Ascending aorta (tissue), 2 donors: ENCODE results near the gene FAM43A. TPM values are rescaled to one million over a fixed set of nuclear protein-coding genes. Genes with fewer than 3 reads are reported as not detected.

ENCODE experiments used
- DNase-seq, 2 donors: peaks; one replicate each; pipeline ENCODE4 v3.0.0-alpha.2; 2019; ENCODE audit warnings: low spot score in 2 of 2
- H3K27ac ChIP-seq, 2 donors: fragments of 200-600 bp; sonication (generic); one replicate each; pipeline ENCODE4 v1.5.1; 2016 to 2017; ENCODE audit warnings: mild to moderate bottlenecking in 1 of 2
- H3K27me3 ChIP-seq: fragments of 200-600 bp; sonication (generic); one replicate; pipeline ENCODE4 v1.5.1; 2017
- H3K36me3 ChIP-seq, 2 donors: fragments of 200-600 bp; sonication (generic); one replicate each; pipeline ENCODE4 v1.5.1; 2016
- H3K4me1 ChIP-seq, 2 donors: fragments of 200-600 bp; sonication (generic); one replicate each; pipeline ENCODE4 v1.5.1; 2016 to 2017; ENCODE audit warnings: mild to moderate bottlenecking in 1 of 2
- H3K4me3 ChIP-seq, 2 donors: fragments of 200-600 bp; sonication (generic); one replicate each; pipeline ENCODE4 v1.5.1; 2016 to 2017; ENCODE audit warnings: mild to moderate bottlenecking in 1 of 2
- H3K9me3 ChIP-seq, 2 donors: fragments of 200-600 bp; sonication (generic); one replicate each; pipeline ENCODE4 v1.5.1; 2016
- intact Hi-C: fragments of 100-400 bp; cut with DNase I; formaldehyde crosslinking; loops from one replicate; pipeline ENCODE4 v1.15.1; 2023
- total RNA-seq: library from RNA; depleted of rRNA; stranded (reverse); fragments of >200 nt; gene quantifications from one replicate; pipeline ENCODE4 v1.1.0, GENCODE V29; 2016
- TF ChIP-seq, protein P1 (sequence below), 3 experiments: fragments of 200-600 bp in 2 of 3; fragments of 450-650 bp in 1 of 3; sonication (generic) in 2 of 3; IDR thresholded peaks; one replicate each; pipeline ENCODE4 v1.5.1; 2016 to 2019; ENCODE audit warnings: antibody characterized with exemption in 3 of 3, mild to moderate bottlenecking in 1 of 3, moderate library complexity in 1 of 3

FAM43A gene
- total RNA-seq, 1 donor from 2014 or later = 53.9 TPM

DNA sequence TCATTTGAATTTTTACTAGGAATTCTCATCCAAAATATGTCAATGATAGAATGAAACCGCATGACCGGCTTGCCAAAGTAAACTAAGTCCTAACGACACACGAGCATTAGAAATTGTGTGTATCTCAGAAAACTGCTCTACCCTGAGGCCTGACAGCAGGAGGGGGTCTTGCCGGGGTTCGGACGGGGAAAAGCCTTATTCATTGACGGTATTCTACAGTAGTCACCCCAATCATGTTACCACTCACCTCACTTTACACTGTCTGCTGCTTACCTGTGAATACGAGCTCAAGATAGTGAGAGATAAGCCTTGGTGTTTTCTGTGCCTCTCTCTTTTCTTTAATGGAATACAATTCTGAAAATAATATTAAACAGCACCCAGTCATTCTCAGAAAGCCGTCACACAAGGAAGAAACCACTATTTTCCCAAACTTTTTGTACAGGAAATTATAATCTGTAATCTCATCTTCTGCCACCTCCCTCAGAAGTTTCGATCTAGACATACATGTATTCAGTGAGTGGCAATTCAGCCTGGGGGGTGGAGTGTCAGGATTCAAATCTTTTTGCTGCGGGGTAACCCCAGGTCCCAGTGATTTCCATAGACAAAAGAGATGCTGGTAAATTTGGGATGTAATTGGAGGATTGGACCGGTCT lies 492 bp upstream of the FAM43A start:
- Histone ChIP-seq H3K9me3 (no peaks in the 10 kb centered on the region), H3K27ac (peak overlapping the region; percentile 72 to 79), H3K4me3 (peak overlapping the region; percentile 56 to 80), H3K36me3 (no peaks in the 10 kb centered on the region), H3K27me3 (no peaks in the 10 kb centered on the region), H3K4me1 (peaks cover 13 to 16% of the 10 kb centered on the region in 2 donors)
- TF ChIP-seq, protein P1, sequence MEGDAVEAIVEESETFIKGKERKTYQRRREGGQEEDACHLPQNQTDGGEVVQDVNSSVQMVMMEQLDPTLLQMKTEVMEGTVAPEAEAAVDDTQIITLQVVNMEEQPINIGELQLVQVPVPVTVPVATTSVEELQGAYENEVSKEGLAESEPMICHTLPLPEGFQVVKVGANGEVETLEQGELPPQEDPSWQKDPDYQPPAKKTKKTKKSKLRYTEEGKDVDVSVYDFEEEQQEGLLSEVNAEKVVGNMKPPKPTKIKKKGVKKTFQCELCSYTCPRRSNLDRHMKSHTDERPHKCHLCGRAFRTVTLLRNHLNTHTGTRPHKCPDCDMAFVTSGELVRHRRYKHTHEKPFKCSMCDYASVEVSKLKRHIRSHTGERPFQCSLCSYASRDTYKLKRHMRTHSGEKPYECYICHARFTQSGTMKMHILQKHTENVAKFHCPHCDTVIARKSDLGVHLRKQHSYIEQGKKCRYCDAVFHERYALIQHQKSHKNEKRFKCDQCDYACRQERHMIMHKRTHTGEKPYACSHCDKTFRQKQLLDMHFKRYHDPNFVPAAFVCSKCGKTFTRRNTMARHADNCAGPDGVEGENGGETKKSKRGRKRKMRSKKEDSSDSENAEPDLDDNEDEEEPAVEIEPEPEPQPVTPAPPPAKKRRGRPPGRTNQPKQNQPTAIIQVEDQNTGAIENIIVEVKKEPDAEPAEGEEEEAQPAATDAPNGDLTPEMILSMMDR (IDR thresholded peaks at IDR 0.05) = no peak
- intact Hi-C loops = loop anchor here (1.0 to 5.0 kb wide), 4 partner anchors 54 to 574 kb away; no protein-coding TSS in a partner anchor
- no peak for DNase-seq

- Histone ChIP-seq H3K27me3 (no peaks in the 10 kb centered on the region), H3K9me3 (no peaks in the 10 kb centered on the region), H3K36me3 (no peaks in the 10 kb centered on the region), H3K4me3 (peak overlapping the region; percentile 56 to 80), H3K27ac (peak overlapping the region; percentile 72 to 79), H3K4me1 (peaks cover 13 to 18% of the 10 kb centered on the region in 2 donors)
- TF ChIP-seq, protein P1 (IDR thresholded peaks at IDR 0.05) = no peak
- intact Hi-C loops = loop anchor here (2.0 to 5.0 kb wide), 2 partner anchors 14 to 291 kb away; partner anchors contain the start of gene LSG1
- DNase-seq = peak in 1 of 2 donors; percentile 64
Measured at GRCh38 chr3:194686414-194686815, 732 bp downstream of the FAM43A start.

DNA sequence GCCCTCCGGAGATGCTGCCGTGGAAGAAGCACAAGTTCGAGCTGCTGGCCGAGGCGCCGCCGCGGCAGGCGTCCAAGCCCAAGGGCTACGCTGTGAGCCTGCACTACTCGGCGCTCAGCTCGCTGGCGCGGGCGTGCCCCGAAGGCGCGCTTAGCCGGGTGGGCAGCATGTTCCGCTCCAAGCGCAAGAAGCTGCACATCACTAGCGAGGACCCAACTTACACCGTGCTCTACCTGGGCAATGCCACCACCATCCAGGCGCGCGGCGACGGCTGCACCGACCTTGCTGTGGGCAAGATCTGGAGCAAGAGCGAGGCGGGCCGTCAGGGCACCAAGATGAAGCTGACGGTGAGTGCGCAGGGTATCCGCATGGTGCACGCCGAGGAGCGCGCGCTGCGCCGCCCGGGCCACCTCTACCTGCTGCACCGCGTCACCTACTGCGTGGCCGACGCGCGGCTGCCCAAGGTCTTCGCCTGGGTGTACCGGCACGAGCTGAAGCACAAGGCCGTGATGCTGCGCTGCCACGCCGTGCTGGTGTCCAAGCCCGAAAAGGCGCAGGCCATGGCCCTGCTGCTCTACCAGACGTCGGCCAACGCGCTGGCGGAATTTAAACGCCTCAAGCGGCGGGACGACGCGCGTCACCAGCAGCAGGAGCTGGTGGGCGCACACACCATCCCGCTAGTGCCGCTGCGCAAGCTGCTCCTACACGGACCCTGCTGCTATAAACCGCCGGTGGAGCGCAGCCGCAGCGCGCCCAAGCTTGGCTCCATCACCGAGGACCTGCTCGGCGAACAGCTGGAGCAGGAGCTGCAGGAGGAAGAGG lies 1.3 kb downstream of the FAM43A start:
- DNase-seq = peak in 1 of 2 donors; percentile 72
- intact Hi-C loops = loop anchor here (2.0 to 5.0 kb wide), 2 partner anchors 14 to 290 kb away; partner anchors contain the start of gene LSG1
- TF ChIP-seq, protein P1 (IDR thresholded peaks at IDR 0.05) = no peak

GRCh38 chr3:194687638-194688199 lies 2.0 kb downstream of the FAM43A start:
- TF ChIP-seq, protein P1 (IDR thresholded peaks at IDR 0.05) = peak; percentile 28 to 46 (median 30)

More for the DNA sequence above, 1.3 kb downstream of the FAM43A start:
- Histone ChIP-seq H3K36me3 (no peaks in the 10 kb centered on the region), H3K9me3 (no peaks in the 10 kb centered on the region), H3K27ac (peak overlapping the region; percentile 50 to 74), H3K4me3 (peak overlapping the region; percentile 56 to 80), H3K4me1 (peaks cover 13 to 19% of the 10 kb centered on the region in 2 donors), H3K27me3 (no peaks in the 10 kb centered on the region)

DNA sequence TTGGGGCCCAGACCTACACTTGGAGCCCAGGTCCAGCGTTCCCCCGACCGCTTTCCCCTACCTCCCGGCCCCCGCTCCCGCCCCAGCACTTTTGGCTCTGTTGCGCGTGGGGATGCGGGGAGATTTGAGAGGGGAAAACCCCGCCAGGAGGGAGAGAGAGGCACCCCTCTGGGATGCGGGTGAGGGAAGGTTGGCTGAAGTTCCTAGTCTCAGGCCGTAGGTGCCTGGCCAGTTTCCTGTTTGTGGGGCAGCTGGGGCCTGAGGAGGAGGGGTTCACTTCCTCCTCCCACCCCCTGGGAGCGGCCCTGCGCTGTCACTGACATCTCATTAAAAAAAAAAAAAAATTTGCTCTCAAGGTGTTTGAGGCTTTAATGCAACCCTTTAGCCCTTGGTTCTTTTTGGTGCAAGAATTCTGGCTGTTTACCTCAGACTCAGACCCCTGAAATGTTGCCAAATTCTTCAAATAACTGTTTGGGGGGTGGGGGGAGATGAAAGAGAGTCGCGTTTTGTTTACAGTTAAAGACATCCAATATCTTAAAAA lies 2.6 kb downstream of the FAM43A start:
- H3K4me3 ChIP-seq = peak overlapping the region; percentile 56 to 80
- peaks cover 13 to 19% of the 10 kb centered on the region in 2 donors for H3K4me1 ChIP-seq
- no peaks in the 10 kb centered on the region for H3K36me3 ChIP-seq
- no peaks in the 10 kb centered on the region for H3K27me3 ChIP-seq
- intact Hi-C loops = loop anchor here (5.0 kb wide), 1 partner anchor 289 kb away; no protein-coding TSS in a partner anchor
- peak in 1 of 2 donors; percentile 65 for DNase-seq
- TF ChIP-seq, protein P1 (IDR thresholded peaks at IDR 0.05) = no peak
- H3K27ac ChIP-seq = peak overlapping the region; percentile 50 to 74
- no peaks in the 10 kb centered on the region for H3K9me3 ChIP-seq

More at GRCh38 chr3:194687638-194688199, 2.0 kb downstream of the FAM43A start:
- peak; percentile 44 to 84 for DNase-seq
- H3K9me3 ChIP-seq = no peaks in the 10 kb centered on the region
- intact Hi-C loops = loop anchor here (2.0 to 5.0 kb wide), 2 partner anchors 15 to 290 kb away; partner anchors contain the start of gene LSG1
- peaks cover 13 to 19% of the 10 kb centered on the region in 2 donors for H3K4me1 ChIP-seq
- peak overlapping the region; percentile 56 to 80 for H3K4me3 ChIP-seq
- H3K36me3 ChIP-seq = no peaks in the 10 kb centered on the region
- no peaks in the 10 kb centered on the region for H3K27me3 ChIP-seq
- H3K27ac ChIP-seq = peak overlapping the region; percentile 50 to 74
